Lower lobe of right lung (tissue), 2 donors: ENCODE measurements around the gene GSTA4. TPM values are rescaled to one million over a fixed set of nuclear protein-coding genes. Genes with fewer than 3 reads are reported as not detected.
A peak's percentile ranks its signal among the peaks of the same experiment; 100 is the strongest.

Experiments
- ATAC-seq, 2 donors: fragments of 200-7000 bp; cut with Tn5 transposase; one replicate each; pipeline ENCODE4 v1.9.1; 2020 to 2022; ENCODE audit warnings: mild to moderate bottlenecking in 2 of 2, moderate library complexity in 2 of 2
- DNase-seq: peaks from one replicate; pipeline ENCODE4 v3.0.0-alpha.2; 2020
- H3K27ac ChIP-seq: fragments of 200-600 bp; one replicate; pipeline ENCODE4 v1.8.0; 2022
- H3K27me3 ChIP-seq: fragments of 200-600 bp; one replicate; pipeline ENCODE4 v1.8.0; 2022; ENCODE audit warnings: low read depth
- H3K36me3 ChIP-seq: fragments of 200-600 bp; one replicate; pipeline ENCODE4 v1.8.0; 2022; ENCODE audit warnings: mild to moderate bottlenecking
- H3K4me1 ChIP-seq: fragments of 200-600 bp; one replicate; pipeline ENCODE4 v1.8.0; 2022
- H3K4me3 ChIP-seq: fragments of 200-600 bp; one replicate; pipeline ENCODE4 v1.8.0; 2022; ENCODE audit warnings: mild to moderate bottlenecking
- H3K9me3 ChIP-seq: fragments of 200-600 bp; one replicate; pipeline ENCODE4 v1.8.0; 2022
- CTCF ChIP-seq: fragments of 200-600 bp; IDR thresholded peaks from one replicate; pipeline ENCODE4 v1.8.0; 2022; ENCODE audit warnings: antibody characterized with exemption, mild to moderate bottlenecking
- intact Hi-C: fragments of 100-400 bp; cut with DNase I; formaldehyde crosslinking; loops from one replicate; pipeline ENCODE4 v1.11.0; 2022
- total RNA-seq: library from RNA; stranded (reverse); fragmentation: NEBNext Ultra II Directional; extraction: Animal tissue kit (Norgen Biotek cat#: 25700); gene quantifications from one replicate; pipeline ENCODE4 v1.2.1, GENCODE V29; 2021
- donor health status: DM: no; HTN: yes; CAD: no; lungs with severe emphysema.

GSTA4 gene
- total RNA-seq, 1 donor from 2014 or later = 63.4 TPM

- H3K9me3 ChIP-seq = no peaks in the 10 kb centered on the region
- no peak for TF ChIP-seq CTCF
- intact Hi-C loops = no loop called here
- DNase-seq (no peak), ATAC-seq (no peak)
- H3K36me3 ChIP-seq = peaks cover 95% of the 10 kb centered on the region
- H3K4me3 ChIP-seq = no peak overlapping the region
- no peak overlapping the region for H3K27ac ChIP-seq
- H3K27me3 ChIP-seq = no peaks in the 10 kb centered on the region
- H3K4me1 ChIP-seq = peaks cover 9% of the 10 kb centered on the region
Measured at GRCh38 chr6:53015486-53015885, 20.4 kb upstream of the GSTA4 start.

GRCh38 chr6:53014744-53015143, 19.7 kb upstream of the GSTA4 start:
- Histone ChIP-seq H3K36me3 (peaks cover 99% of the 10 kb centered on the region), H3K27me3 (no peaks in the 10 kb centered on the region), H3K4me3 (no peak overlapping the region), H3K9me3 (no peaks in the 10 kb centered on the region), H3K27ac (peak overlapping the region; percentile 48), H3K4me1 (peaks cover 9% of the 10 kb centered on the region)
- DNase-seq (no peak), ATAC-seq (no peak)
- intact Hi-C loops = no loop called here
- TF ChIP-seq CTCF = no peak

- Histone ChIP-seq H3K4me3 (no peak overlapping the region), H3K27ac (peak overlapping the region; percentile 69), H3K9me3 (no peaks in the 10 kb centered on the region), H3K27me3 (no peaks in the 10 kb centered on the region), H3K4me1 (peaks cover 9% of the 10 kb centered on the region), H3K36me3 (peaks cover 99% of the 10 kb centered on the region)
- TF ChIP-seq CTCF = no peak
- ATAC-seq (peak; percentile 73 to 79), DNase-seq (no peak)
- intact Hi-C loops = no loop called here
Measured at GRCh38 chr6:53014063-53014462, 19.0 kb upstream of the GSTA4 start.

- intact Hi-C loops = no loop called here
- Histone ChIP-seq H3K9me3 (no peaks in the 10 kb centered on the region), H3K27ac (no peak overlapping the region), H3K4me3 (no peak overlapping the region), H3K27me3 (no peaks in the 10 kb centered on the region), H3K36me3 (peaks cover 97% of the 10 kb centered on the region), H3K4me1 (peaks cover 9% of the 10 kb centered on the region)
- no peak for TF ChIP-seq CTCF
- DNase-seq (no peak), ATAC-seq (no peak)
Measured at GRCh38 chr6:53011979-53012378, 16.9 kb upstream of the GSTA4 start.

GRCh38 chr6:53010504-53010903, 15.4 kb upstream of the GSTA4 start:
- TF ChIP-seq CTCF = no peak
- ATAC-seq = no peak
- no peak for DNase-seq
- Histone ChIP-seq H3K4me1 (peaks cover 9% of the 10 kb centered on the region), H3K27ac (no peak overlapping the region), H3K4me3 (no peak overlapping the region), H3K27me3 (no peaks in the 10 kb centered on the region), H3K36me3 (peaks cover 96% of the 10 kb centered on the region), H3K9me3 (no peaks in the 10 kb centered on the region)
- intact Hi-C loops = no loop called here

- Histone ChIP-seq H3K36me3 (peaks cover 96% of the 10 kb centered on the region), H3K9me3 (no peaks in the 10 kb centered on the region), H3K27me3 (no peaks in the 10 kb centered on the region), H3K4me1 (peaks cover 12% of the 10 kb centered on the region), H3K4me3 (no peak overlapping the region), H3K27ac (no peak overlapping the region)
- ATAC-seq (no peak), DNase-seq (no peak)
- TF ChIP-seq CTCF = no peak
- intact Hi-C loops = no loop called here
Measured at GRCh38 chr6:53009511-53009910, 14.4 kb upstream of the GSTA4 start.
